Measurements from ENCODE around the gene CAV2.

Gene CAV2

DNA sequence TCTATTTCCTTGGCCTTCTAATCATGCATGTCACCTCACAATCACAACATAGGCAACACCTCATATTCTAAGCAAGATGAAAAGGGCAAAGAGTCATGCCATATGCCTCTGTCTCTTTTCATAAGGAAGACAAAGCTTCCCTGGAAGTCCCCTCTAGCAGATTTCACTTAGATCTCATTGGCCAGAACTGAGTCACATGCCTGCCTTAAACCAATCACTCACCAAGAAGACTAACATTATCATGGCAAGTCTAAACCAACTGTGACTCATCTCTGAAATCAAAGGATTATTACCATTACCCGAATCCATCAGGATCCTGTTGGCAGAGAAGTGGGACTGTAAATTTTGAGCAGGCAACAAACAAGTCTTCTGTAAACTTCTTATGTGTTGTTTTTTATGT lies 53.1 kb downstream of the CAV2 start:
- Histone ChIP-seq H3K9ac (ENCODE audit: low read length) (no peak overlapping the region), H3K4me1 (ENCODE audit: control insufficient read depth, low read depth, low read length) (no peaks in the 10 kb centered on the region), H3K36me3 (ENCODE audit: control insufficient read depth, low read depth, low read length) (no peaks in the 10 kb centered on the region), H3K27ac (ENCODE audit: low read length) (no peak overlapping the region), H3K27me3 (ENCODE audit: control insufficient read depth, insufficient read depth, low read length) (no peaks in the 10 kb centered on the region), H3K4me3 (ENCODE audit: low read length) (no peak overlapping the region), H3K9me3 (ENCODE audit: control insufficient read depth, low read depth, low read length) (no peaks in the 10 kb centered on the region)

DNA sequence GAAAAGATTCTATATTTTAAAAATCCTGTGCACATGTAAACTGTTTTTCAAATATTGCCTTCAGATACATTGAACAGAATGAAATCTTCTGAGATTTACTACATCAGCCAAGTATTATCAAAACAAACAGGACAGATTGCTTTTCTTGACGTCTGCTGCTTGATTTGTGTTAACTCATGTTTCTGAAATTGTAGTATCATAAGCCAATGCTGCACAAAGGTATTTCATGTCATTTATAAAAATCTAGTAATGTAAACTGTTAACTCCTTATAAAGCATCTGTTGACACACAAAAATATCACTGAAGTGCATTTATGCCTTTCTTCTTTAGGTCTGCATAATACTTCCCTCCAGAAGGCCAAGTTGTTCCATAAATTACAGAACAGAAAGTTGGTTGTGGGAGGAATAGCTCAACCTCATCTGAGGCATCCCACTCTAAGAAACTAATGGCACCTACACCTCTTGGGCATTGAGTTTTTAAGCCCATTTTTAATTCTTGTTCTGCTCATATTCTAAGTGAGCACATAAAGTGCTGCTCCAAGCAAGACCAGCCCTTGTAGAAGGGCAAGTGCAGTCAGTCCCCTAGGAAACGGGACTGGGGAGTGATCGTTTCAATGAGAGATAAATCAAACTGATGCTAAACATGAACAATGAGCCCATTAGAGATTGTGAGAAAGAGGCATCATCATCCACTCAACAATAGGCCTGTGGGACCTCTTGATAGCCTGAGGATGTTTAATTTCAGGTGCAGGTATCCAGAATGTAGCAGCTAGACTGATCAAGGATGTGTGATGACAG lies 53.8 kb downstream of the CAV2 start:
- Histone ChIP-seq H3K4me1 (ENCODE audit: control insufficient read depth, low read depth, low read length) (no peaks in the 10 kb centered on the region), H3K4me3 (ENCODE audit: low read length) (no peak overlapping the region), H3K9me3 (ENCODE audit: control insufficient read depth, low read depth, low read length) (no peaks in the 10 kb centered on the region), H3K27ac (ENCODE audit: low read length) (no peak overlapping the region), H3K9ac (ENCODE audit: low read length) (no peak overlapping the region), H3K27me3 (ENCODE audit: control insufficient read depth, insufficient read depth, low read length) (no peaks in the 10 kb centered on the region), H3K36me3 (ENCODE audit: control insufficient read depth, low read depth, low read length) (no peaks in the 10 kb centered on the region)

DNA sequence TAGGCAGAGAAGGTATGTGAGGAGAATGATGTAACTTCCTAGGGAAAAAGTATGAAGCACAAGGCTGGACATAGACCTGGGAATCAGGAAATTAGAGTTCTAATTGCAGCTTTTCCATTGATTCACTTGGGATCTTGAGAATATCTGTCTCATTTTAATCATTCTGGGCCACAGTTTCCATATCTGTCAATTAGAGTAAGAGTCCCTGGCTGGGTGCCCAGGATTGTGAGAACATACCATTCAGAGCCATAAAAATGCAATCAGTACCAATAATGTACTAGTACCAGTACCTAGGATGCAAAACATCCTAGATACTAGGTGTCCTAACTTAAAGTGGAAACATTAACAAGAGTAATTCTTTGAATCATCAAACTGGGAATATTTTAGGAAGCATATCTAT lies 54.9 kb downstream of the CAV2 start:
- Histone ChIP-seq H3K27me3 (ENCODE audit: control insufficient read depth, insufficient read depth, low read length) (no peaks in the 10 kb centered on the region), H3K4me1 (ENCODE audit: control insufficient read depth, low read depth, low read length) (no peaks in the 10 kb centered on the region), H3K4me3 (ENCODE audit: low read length) (no peak overlapping the region), H3K27ac (ENCODE audit: low read length) (no peak overlapping the region), H3K36me3 (ENCODE audit: control insufficient read depth, low read depth, low read length) (no peaks in the 10 kb centered on the region), H3K9ac (ENCODE audit: low read length) (no peak overlapping the region), H3K9me3 (ENCODE audit: control insufficient read depth, low read depth, low read length) (no peaks in the 10 kb centered on the region)

DNA sequence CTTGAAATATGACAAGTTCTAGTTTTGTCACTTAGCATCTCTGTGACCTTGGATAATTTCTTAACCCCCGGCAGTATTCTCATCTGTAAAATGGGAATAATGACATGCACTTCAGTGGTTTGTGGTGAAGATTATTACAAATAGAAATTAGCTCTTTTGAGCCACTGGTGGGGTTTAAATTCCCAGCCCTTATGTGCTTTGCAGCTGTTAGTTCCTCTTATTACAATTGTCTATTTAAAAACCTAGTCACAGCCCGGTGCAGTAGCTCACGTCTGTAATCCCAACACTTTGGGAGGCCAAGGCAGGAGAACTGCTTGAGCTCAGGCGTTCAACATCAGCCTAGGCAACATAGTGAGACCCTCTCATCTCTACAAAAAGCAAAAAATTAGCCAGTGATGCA lies 55.4 kb downstream of the CAV2 start:
- no peaks in the 10 kb centered on the region for H3K4me1 ChIP-seq (ENCODE audit: control insufficient read depth, low read depth, low read length)
- H3K4me3 ChIP-seq (ENCODE audit: low read length) = no peak overlapping the region
- no peaks in the 10 kb centered on the region for H3K36me3 ChIP-seq (ENCODE audit: control insufficient read depth, low read depth, low read length)
- no peaks in the 10 kb centered on the region for H3K27me3 ChIP-seq (ENCODE audit: control insufficient read depth, insufficient read depth, low read length)
- H3K9me3 ChIP-seq (ENCODE audit: control insufficient read depth, low read depth, low read length) = no peaks in the 10 kb centered on the region
- no peak overlapping the region for H3K27ac ChIP-seq (ENCODE audit: low read length)
- H3K9ac ChIP-seq (ENCODE audit: low read length) = no peak overlapping the region

DNA sequence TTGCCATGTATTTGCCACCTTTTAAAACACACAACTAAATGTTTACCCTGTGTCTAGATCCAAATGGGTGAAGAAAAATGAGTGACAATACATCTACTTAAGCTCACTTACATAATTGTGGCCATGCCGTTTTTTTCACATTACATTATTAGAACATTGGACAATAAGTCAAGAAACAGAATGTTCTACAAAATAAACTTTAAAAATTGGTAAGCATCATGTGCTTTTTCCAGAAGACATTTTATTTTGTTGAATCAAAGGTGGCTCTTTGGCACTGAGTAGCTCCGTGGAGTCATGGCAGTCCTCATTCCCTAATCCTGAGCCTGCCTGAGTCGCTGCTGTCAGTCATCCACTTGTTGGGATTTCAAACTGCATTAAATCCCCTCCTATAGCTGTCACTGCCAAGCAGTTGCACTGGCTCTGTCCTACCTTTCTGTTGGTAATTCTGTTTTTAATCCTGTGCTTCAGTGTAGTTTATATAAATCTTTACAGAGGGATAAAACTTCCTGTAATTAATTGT lies 57.6 kb downstream of the CAV2 start:
- no peaks in the 10 kb centered on the region for H3K4me1 ChIP-seq (ENCODE audit: control insufficient read depth, low read depth, low read length)
- no peak overlapping the region for H3K4me3 ChIP-seq (ENCODE audit: low read length)
- no peak overlapping the region for H3K27ac ChIP-seq (ENCODE audit: low read length)
- H3K9ac ChIP-seq (ENCODE audit: low read length) = no peak overlapping the region
- H3K27me3 ChIP-seq (ENCODE audit: control insufficient read depth, insufficient read depth, low read length) = no peaks in the 10 kb centered on the region
- H3K36me3 ChIP-seq (ENCODE audit: control insufficient read depth, low read depth, low read length) = no peaks in the 10 kb centered on the region
- H3K9me3 ChIP-seq (ENCODE audit: control insufficient read depth, low read depth, low read length) = no peaks in the 10 kb centered on the region

DNA sequence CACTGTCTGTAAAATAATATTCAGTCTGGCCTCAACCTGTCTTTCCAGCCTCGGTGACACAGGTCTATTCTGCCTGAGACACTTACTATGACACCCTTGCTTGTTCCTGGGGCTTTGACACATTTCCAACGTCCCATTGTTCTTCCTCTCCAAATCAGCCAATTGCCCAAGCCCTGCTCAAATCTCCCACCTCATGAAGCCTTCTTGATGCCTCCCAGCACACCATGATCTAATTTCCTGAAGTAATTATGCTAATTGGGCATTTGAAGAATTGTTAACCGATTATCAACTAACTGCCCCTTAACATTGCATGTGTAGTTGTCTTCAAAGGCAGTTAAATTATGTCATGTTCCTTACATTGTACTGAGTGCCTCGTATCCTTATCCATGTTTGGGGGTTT lies 58.4 kb downstream of the CAV2 start:
- Histone ChIP-seq H3K9ac (ENCODE audit: low read length) (no peak overlapping the region), H3K4me3 (ENCODE audit: low read length) (no peak overlapping the region), H3K27me3 (ENCODE audit: control insufficient read depth, insufficient read depth, low read length) (no peaks in the 10 kb centered on the region), H3K9me3 (ENCODE audit: control insufficient read depth, low read depth, low read length) (no peaks in the 10 kb centered on the region), H3K4me1 (ENCODE audit: control insufficient read depth, low read depth, low read length) (no peaks in the 10 kb centered on the region), H3K27ac (ENCODE audit: low read length) (no peak overlapping the region), H3K36me3 (ENCODE audit: control insufficient read depth, low read depth, low read length) (no peaks in the 10 kb centered on the region)

Data from iPS-18a (cell line).